IMR-90 (cell line): ENCODE data around the gene EVPL. TPM values are rescaled to one million over a fixed set of nuclear protein-coding genes. Genes with fewer than 3 reads are reported as not detected.
"Not testable (repeated sequence)": the region's sequence is repeated elsewhere in the genome, so short reads cannot be mapped to it uniquely, and the experiment has no call there.

Source experiments
- ATAC-seq: fragments of 200-7000 bp; cut with Tn5 transposase; 2 replicates; pipeline ENCODE4 v1.9.1; 2020; ENCODE audit warnings: low read depth, mild to moderate bottlenecking, moderate library complexity
- BruUV-seq: library from RNA; stranded (reverse); fragments of 400-500 nt; replicated peaks from 2 replicates; lab custom pipeline; 2021; lab: Mats Ljungman, UMichigan
- CTCF ChIA-PET: fragments of 300-600 bp; formaldehyde crosslinking; extraction: SDS; loops from one replicate; lab custom pipeline; 2021; ENCODE audit warnings: antibody characterized with exemption; lab: Yijun Ruan, JAX
- POLR2A ChIA-PET: fragments of 300-600 bp; sonication (Branson Sonifier 250); formaldehyde crosslinking; loops from one replicate; lab custom pipeline; 2022; ENCODE audit warnings: antibody characterized with exemption; ENCODE audit not compliant: unreplicated experiment; lab: Charles Lee
- DNase-seq: peaks from one replicate; pipeline ENCODE4 v3.0.0; 2013
- H2AFZ ChIP-seq: replicated peaks from 2 replicates; pipeline ENCODE3; 2013; ENCODE audit warnings: low read length, mild to moderate bottlenecking; ENCODE audit not compliant: poor library complexity
- H2AK5ac ChIP-seq: 2 replicates; pipeline ENCODE4 v1.6.1; 2013; ENCODE audit warnings: low read depth, low read length, inconsistent platforms
- H2AK9ac ChIP-seq: replicated peaks from 2 replicates; pipeline ENCODE3; 2013; ENCODE audit warnings: mild to moderate bottlenecking, low read depth, low read length, moderate library complexity; ENCODE audit not compliant: poor library complexity
- H2BK120ac ChIP-seq: 2 replicates; pipeline ENCODE4 v1.6.1; 2013; ENCODE audit warnings: low read depth, low read length, inconsistent platforms
- H2BK15ac ChIP-seq: 3 replicates; pipeline ENCODE4 v1.6.1; 2013; ENCODE audit warnings: low read depth, low read length, inconsistent platforms
- H2BK20ac ChIP-seq: 2 replicates; pipeline ENCODE4 v1.6.1; 2013; ENCODE audit warnings: low read depth, mild to moderate bottlenecking, inconsistent platforms, low read length, moderate library complexity
- H2BK5ac ChIP-seq: 2 replicates; pipeline ENCODE4 v1.6.1; 2013; ENCODE audit warnings: mild to moderate bottlenecking, low read depth, low read length, inconsistent platforms; ENCODE audit not compliant: poor library complexity, severe bottlenecking
- H3K14ac ChIP-seq: replicated peaks from 2 replicates; pipeline ENCODE4 v1.6.1; 2013; ENCODE audit warnings: low read depth, low read length, inconsistent platforms
- H3K18ac ChIP-seq: 2 replicates; pipeline ENCODE4 v1.6.1; 2013; ENCODE audit warnings: low read depth, low read length, control low read depth
- H3K23ac ChIP-seq: 2 replicates; pipeline ENCODE4 v1.6.1; 2013; ENCODE audit warnings: low read depth, low read length, inconsistent platforms
- H3K27ac ChIP-seq: 2 replicates; pipeline ENCODE4 v1.5.1; 2013; ENCODE audit warnings: mild to moderate bottlenecking, control low read depth, low read length; ENCODE audit not compliant: insufficient read depth
- H3K27me3 ChIP-seq: 2 replicates; pipeline ENCODE4 v1.6.1; 2013; ENCODE audit warnings: low read length; ENCODE audit not compliant: control insufficient read depth, insufficient read depth
- H3K36me3 ChIP-seq: 2 replicates; pipeline ENCODE4 v1.6.1; 2013; ENCODE audit warnings: low read length, mixed read lengths; ENCODE audit not compliant: control insufficient read depth, insufficient read depth
- H3K4ac ChIP-seq: 2 replicates; pipeline ENCODE4 v1.6.1; 2013; ENCODE audit warnings: low read depth, low read length, inconsistent platforms
- H3K4me1 ChIP-seq: 2 replicates; pipeline ENCODE4 v1.6.1; 2013; ENCODE audit warnings: low read length, mixed read lengths; ENCODE audit not compliant: control insufficient read depth, insufficient read depth
- H3K4me2 ChIP-seq: 2 replicates; pipeline ENCODE4 v1.6.1; 2013; ENCODE audit warnings: low read depth, mild to moderate bottlenecking, control low read depth, low read length, moderate library complexity
- H3K4me3 ChIP-seq: 2 replicates; pipeline ENCODE4 v1.5.1; 2013; ENCODE audit warnings: low read depth, mild to moderate bottlenecking, control low read depth, low read length, moderate library complexity; ENCODE audit not compliant: insufficient read depth
- H3K56ac ChIP-seq: 2 replicates; pipeline ENCODE4 v1.6.1; 2013; ENCODE audit warnings: low read length, inconsistent platforms; ENCODE audit not compliant: insufficient read depth; ENCODE audit errors: extremely low read depth
- H3K79me1 ChIP-seq, 2 experiments: 2 replicates each; pipeline ENCODE4 v1.6.1; 2013; ENCODE audit warnings: low read length in 2 of 2, inconsistent platforms in 1 of 2, low read depth in 1 of 2
- H3K9ac ChIP-seq: 2 replicates; pipeline ENCODE4 v1.6.1; 2013; ENCODE audit warnings: low read depth, low read length, control low read depth
- H3K9me1 ChIP-seq: 2 replicates; pipeline ENCODE4 v1.6.1; 2013; ENCODE audit warnings: low read length, inconsistent platforms; ENCODE audit not compliant: insufficient read depth
- H3K9me3 ChIP-seq: 2 replicates; pipeline ENCODE4 v1.6.1; 2013; ENCODE audit warnings: low read length; ENCODE audit not compliant: control insufficient read depth, insufficient read depth
- H4K20me1 ChIP-seq: 2 replicates; pipeline ENCODE4 v1.6.1; 2013; ENCODE audit warnings: low read length, inconsistent platforms; ENCODE audit not compliant: insufficient read depth
- H4K5ac ChIP-seq: 2 replicates; pipeline ENCODE4 v1.6.1; 2013; ENCODE audit warnings: mild to moderate bottlenecking, low read depth, low read length, control low read depth
- H4K8ac ChIP-seq, 2 experiments: 2 replicates each; pipeline ENCODE4 v1.6.1; 2013; ENCODE audit warnings: low read depth in 2 of 2, low read length in 2 of 2, control low read depth in 1 of 2, inconsistent platforms in 1 of 2
- H4K91ac ChIP-seq: 2 replicates; pipeline ENCODE4 v1.6.1; 2013; ENCODE audit warnings: low read depth, low read length, inconsistent platforms; ENCODE audit not compliant: insufficient read depth
- WGBS, 2 experiments: methylation state at CpG; one replicate each; pipeline versions ENCODE4 v1.1.5 to v1.1.7; 2013; ENCODE audit warnings: missing lambda C conversion rate in 2 of 2; ENCODE audit not compliant: insufficient read length in 1 of 2; ENCODE audit errors: extremely low coverage in 2 of 2; 5-methylcytosine and 5-hydroxymethylcytosine counted together
- dilution Hi-C: fragments of 300-500 bp; cut with HindIII; formaldehyde crosslinking; loops from one replicate; pipeline ENCODE4 v1.14.3; 2018; ENCODE audit warnings: low sequenced_read_pairs; ENCODE audit not compliant: unreplicated experiment
- in situ Hi-C: fragments of 300-500 bp; cut with MboI; formaldehyde crosslinking; loops from 3 replicates; pipeline ENCODE4 v1.14.3; 2019; ENCODE audit warnings: low sequenced_read_pairs, inconsistent platforms, mixed read lengths
- intact Hi-C: fragments of 100-400 bp; cut with micrococcal nuclease; formaldehyde crosslinking; loops from 2 replicates; pipeline ENCODE4 v1.10.0; 2022
- polyA plus RNA-seq, 3 experiments: library from polyadenylated mRNA; depleted of rRNA; stranded (reverse); fragments of >200 nt; gene quantifications; 2 replicates each; pipeline ENCODE4 v1.2.3, GENCODE V29; 2012; ENCODE audit warnings: low replicate concordance in 1 of 3
- total RNA-seq: library from RNA; depleted of rRNA; stranded (reverse); fragments of >200 nt; gene quantifications from 2 replicates; pipeline ENCODE4 v1.2.3, GENCODE V29; 2012

EVPL gene
- total and polyA plus RNA-seq, 2 of the 4 experiments (the other 2 are of a cell fraction): not detected

- ATAC-seq, H3K4me2 ChIP-seq, DNase-seq, H3K27me3 ChIP-seq, H3K4me1 ChIP-seq, H3K4ac ChIP-seq, H3K9ac ChIP-seq, H2AFZ ChIP-seq, H3K23ac ChIP-seq, H3K27ac ChIP-seq, H4K8ac ChIP-seq, BruUV-seq, H2BK5ac ChIP-seq, in situ Hi-C loops, H3K18ac ChIP-seq, H3K4me3 ChIP-seq, CTCF ChIA-PET, H2AK5ac ChIP-seq, H3K9me3 ChIP-seq, H4K91ac ChIP-seq, H4K5ac ChIP-seq, POLR2A ChIA-PET, H3K14ac ChIP-seq, H2BK120ac ChIP-seq, intact Hi-C loops, H2BK15ac ChIP-seq, dilution Hi-C loops, H3K56ac ChIP-seq, H3K9me1 ChIP-seq, H2BK20ac ChIP-seq, H2AK9ac ChIP-seq: not testable (repeated sequence)
- peaks cover 17% of the 10 kb centered on the region for H4K20me1 ChIP-seq
- WGBS, 2 experiments: no CpG with 5 or more reads among the region's 6 CpGs
- peaks cover 75% of the 10 kb centered on the region for H3K36me3 ChIP-seq
- H3K79me1 ChIP-seq: peaks cover 6 to 28% of the 10 kb centered on the region in 2 experiments
These were observed 31.2 kb upstream of the EVPL start for GRCh38 chr17:76058264-76058663.
